Fibroblast of pulmonary artery (primary cell): ENCODE results near the gene ACACA.

Experiments
- DNase-seq: peaks from one replicate; pipeline ENCODE4 v3.0.0-alpha.2; 2010; ENCODE audit warnings: low read depth
- H3K4me3 ChIP-seq: replicated peaks from 2 replicates; pipeline ENCODE4 v1.5.1; 2011; ENCODE audit warnings: low read depth, mild to moderate bottlenecking, control low read depth, low read length, moderate library complexity
- CTCF ChIP-seq: IDR thresholded peaks from 2 replicates; pipeline ENCODE4 v1.5.1; 2011; ENCODE audit warnings: mild to moderate bottlenecking, control low read depth, low read length, inconsistent platforms; ENCODE audit errors: missing control alignments

ACACA gene

GRCh38 chr17:37239690-37240334 lies 166.8 kb downstream of the ACACA start:
- no peak overlapping the region for H3K4me3 ChIP-seq
- DNase-seq = peak; percentile 62
- TF ChIP-seq CTCF = peak; percentile 74

- no peak for DNase-seq
- no peak for TF ChIP-seq CTCF
Measured at GRCh38 chr17:37234106-37234505, 172.5 kb downstream of the ACACA start.

GRCh38 chr17:37233036-37233435 lies 173.6 kb downstream of the ACACA start:
- TF ChIP-seq CTCF = no peak
- DNase-seq = no peak
- H3K4me3 ChIP-seq = no peak overlapping the region

More at GRCh38 chr17:37234106-37234505, 172.5 kb downstream of the ACACA start:
- H3K4me3 ChIP-seq = no peak overlapping the region

DNA sequence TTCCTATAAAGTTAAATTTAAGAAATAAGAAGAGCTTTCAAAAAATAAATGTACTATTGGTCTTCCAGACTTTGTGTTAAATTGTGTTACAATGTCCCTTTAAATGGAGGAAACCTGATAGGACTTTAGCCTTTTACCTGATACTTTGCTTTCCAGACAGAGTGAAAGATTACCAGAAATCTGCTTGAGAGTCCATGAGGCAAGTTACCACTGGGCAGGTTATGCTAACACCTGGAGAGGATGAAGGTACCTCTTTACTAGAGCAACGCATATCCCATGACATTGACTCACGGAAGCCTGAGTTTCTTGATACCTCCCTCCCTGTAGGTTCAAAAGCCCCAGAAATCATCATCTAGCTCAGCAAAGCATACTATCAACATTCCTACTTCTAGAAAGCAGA lies 174.7 kb downstream of the ACACA start:
- no peak overlapping the region for H3K4me3 ChIP-seq
- DNase-seq = no peak
- TF ChIP-seq CTCF = no peak

DNA sequence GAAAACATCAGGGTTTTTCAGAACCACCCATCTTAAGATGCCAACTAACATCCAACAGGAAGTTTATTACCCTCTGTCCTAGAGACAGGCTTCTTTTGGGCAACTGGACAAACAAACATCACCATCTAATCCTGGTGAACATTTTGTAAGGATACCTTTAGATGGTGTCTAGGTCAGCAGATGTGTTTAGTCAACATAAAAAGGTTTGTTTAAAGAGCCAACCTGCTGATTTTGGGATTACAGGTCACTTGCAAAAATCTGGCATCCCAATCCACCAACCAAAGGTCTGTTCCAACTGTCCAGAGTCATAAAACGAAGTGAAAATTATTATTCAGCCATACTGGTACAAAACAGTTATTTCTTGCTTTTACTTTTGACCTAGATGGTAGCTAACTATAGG lies 176.0 kb downstream of the ACACA start:
- no peak for TF ChIP-seq CTCF
- no peak overlapping the region for H3K4me3 ChIP-seq
- DNase-seq = no peak

- no peak for TF ChIP-seq CTCF
- DNase-seq = no peak
- no peak overlapping the region for H3K4me3 ChIP-seq
Measured at GRCh38 chr17:37225465-37225864, 181.2 kb downstream of the ACACA start.

GRCh38 chr17:37221865-37222264 lies 184.8 kb downstream of the ACACA start:
- peak; percentile 15 for TF ChIP-seq CTCF
- no peak overlapping the region for H3K4me3 ChIP-seq
- DNase-seq = no peak
